Subcutaneous abdominal adipose tissue (tissue), 5 donors: Measurements from ENCODE around the gene GNPTAB.
A peak's percentile ranks its signal among the peaks of the same experiment; 100 is the strongest.
"Not testable (repeated sequence)": the region's sequence is repeated elsewhere in the genome, so short reads cannot be mapped to it uniquely, and the experiment has no call there.

ENCODE experiments used
- H3K27ac ChIP-seq: one replicate; pipeline ENCODE4 v1.7.0; 2013; ENCODE audit warnings: low read depth, mild to moderate bottlenecking, inconsistent platforms, low read length, moderate library complexity
- H3K27me3 ChIP-seq, 5 donors: one replicate each; pipeline ENCODE4 v1.7.0; 2013; ENCODE audit warnings: low read length in 5 of 5, inconsistent platforms in 1 of 5; ENCODE audit not compliant: control insufficient read depth in 5 of 5, insufficient read depth in 4 of 5
- H3K36me3 ChIP-seq, 5 donors: one replicate each; pipeline ENCODE4 v1.7.0; 2013; ENCODE audit warnings: low read length in 5 of 5; ENCODE audit not compliant: control insufficient read depth in 5 of 5, insufficient read depth in 5 of 5
- H3K4me1 ChIP-seq, 5 donors: one replicate each; pipeline ENCODE4 v1.7.0; 2013; ENCODE audit warnings: low read length in 5 of 5, mild to moderate bottlenecking in 3 of 5, moderate library complexity in 1 of 5; ENCODE audit not compliant: control insufficient read depth in 5 of 5, insufficient read depth in 5 of 5
- H3K4me3 ChIP-seq, 5 donors: one replicate each; pipeline ENCODE4 v1.7.0; 2013; ENCODE audit warnings: low read length in 5 of 5, low read depth in 1 of 5
- H3K9ac ChIP-seq, 5 donors: one replicate each; pipeline ENCODE4 v1.7.0; 2013; ENCODE audit warnings: low read length in 5 of 5, mild to moderate bottlenecking in 4 of 5, moderate library complexity in 3 of 5
- H3K9me3 ChIP-seq, 5 donors: one replicate each; pipeline ENCODE4 v1.7.0; 2013; ENCODE audit warnings: low read length in 5 of 5; ENCODE audit not compliant: control insufficient read depth in 5 of 5
- donor health status: healthy.
- donor health status: healthy.
- donor health status: healthy.
- donor health status: healthy.
- donor health status: healthy.

GNPTAB gene

DNA sequence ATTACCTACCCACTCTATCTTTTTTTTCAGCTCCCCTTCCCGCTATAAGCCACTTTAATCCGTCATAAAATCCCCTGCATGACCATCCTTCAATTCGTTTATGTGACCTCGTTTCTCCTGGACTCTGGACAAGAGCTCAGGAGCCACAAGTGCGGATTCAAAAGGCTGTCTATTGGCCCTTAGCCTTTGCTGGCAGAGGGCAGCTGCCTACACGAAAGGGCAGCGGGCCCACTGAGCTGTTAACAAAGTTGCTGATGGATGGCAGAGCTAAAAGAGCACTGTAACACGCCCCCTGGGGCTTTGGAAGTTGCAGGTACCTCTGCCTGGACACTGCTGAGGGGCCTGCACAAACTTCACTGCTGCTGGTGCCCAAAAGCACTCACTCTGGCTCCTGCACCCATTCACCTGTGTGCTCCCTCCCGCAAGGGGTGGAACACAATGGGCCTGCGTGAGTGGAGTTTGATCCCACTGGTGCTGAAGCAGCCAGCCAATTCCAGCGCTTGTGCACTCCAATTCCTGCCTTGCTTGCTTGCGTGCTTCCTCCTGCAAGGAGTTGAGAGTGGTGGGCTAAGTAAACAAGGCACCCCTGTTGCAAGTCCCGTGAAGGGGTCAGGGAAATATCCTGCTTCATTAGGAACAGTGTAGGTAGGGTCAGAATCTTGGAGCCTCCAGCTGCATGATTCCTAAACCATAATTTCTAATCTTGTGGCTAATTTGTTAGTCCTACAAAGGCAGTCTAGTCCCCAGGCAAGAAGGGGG is 36.0 kb upstream of the GNPTAB start:
- H3K4me1 ChIP-seq, result no peaks in the 10 kb centered on the region
- H3K4me3 ChIP-seq, result no peak overlapping the region
- H3K9me3 ChIP-seq, result peaks cover 0 to 6% (median 0%) of the 10 kb centered on the region in 5 donors
- H3K9ac ChIP-seq, result no peak overlapping the region
- H3K27me3 ChIP-seq, result no peaks in the 10 kb centered on the region
- H3K36me3 ChIP-seq, result no peaks in the 10 kb centered on the region
- H3K27ac ChIP-seq, result no peak overlapping the region

DNA sequence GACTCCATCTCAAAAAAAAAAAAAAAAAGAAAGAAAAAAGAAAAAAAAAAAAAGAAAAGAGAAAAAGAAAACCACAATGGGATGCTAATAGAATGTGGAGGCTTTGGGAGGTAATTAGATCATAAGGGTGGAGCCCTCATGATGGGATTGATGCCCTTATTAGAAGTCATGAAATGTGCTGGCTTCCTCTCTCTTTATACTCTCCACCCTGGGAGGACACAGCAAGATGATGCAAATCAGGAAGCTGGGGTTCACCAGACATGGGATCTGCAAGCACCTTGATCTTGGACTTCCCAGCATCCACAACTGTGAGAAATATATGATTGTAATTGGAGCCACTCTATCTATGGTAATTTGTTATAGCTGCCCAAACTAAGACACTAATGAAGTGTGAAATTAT is 33.2 kb upstream of the GNPTAB start:
- H3K27ac ChIP-seq, result no peak overlapping the region

GRCh38 chr12:101862245-101862644 is 31.5 kb upstream of the GNPTAB start:
- H3K27me3 ChIP-seq, result no peaks in the 10 kb centered on the region
- H3K27ac ChIP-seq, result no peak overlapping the region
- H3K4me3 ChIP-seq, result no peak overlapping the region
- peaks cover 0 to 6% (median 0%) of the 10 kb centered on the region in 5 donors for H3K9me3 ChIP-seq
- no peak overlapping the region for H3K9ac ChIP-seq
- no peaks in the 10 kb centered on the region for H3K36me3 ChIP-seq
- peaks cover 0 to 13% (median 11%) of the 10 kb centered on the region in 5 donors for H3K4me1 ChIP-seq

More for the DNA sequence above, 33.2 kb upstream of the GNPTAB start:
- no peaks in the 10 kb centered on the region for H3K36me3 ChIP-seq
- H3K4me1 ChIP-seq, result peaks cover 0 to 8% (median 5%) of the 10 kb centered on the region in 5 donors
- no peak overlapping the region for H3K9ac ChIP-seq
- peaks cover 0 to 6% (median 0%) of the 10 kb centered on the region in 5 donors for H3K9me3 ChIP-seq
- H3K4me3 ChIP-seq, result no peak overlapping the region
- H3K27me3 ChIP-seq, result no peaks in the 10 kb centered on the region

DNA sequence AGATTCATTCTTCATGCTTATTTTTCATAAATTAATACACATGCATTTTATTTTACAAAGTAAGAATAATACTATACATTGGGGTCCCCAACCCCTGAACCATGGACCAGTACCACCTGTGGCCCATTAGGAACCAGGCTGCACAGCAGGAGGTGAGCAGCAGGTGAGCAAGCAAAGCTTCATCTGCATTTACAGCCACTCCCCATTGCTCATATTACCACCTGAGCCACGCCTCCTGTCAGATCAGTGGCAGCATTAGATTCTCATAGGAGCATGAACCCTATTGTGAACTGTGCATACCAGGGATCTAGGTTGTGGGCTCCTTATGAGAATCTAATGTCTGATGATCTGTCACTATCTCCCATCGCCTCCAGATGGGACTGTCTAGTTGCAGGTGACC is 30.9 kb upstream of the GNPTAB start:
- H3K27ac ChIP-seq, H3K9ac ChIP-seq, H3K4me3 ChIP-seq, H3K9me3 ChIP-seq, H3K27me3 ChIP-seq, H3K36me3 ChIP-seq: not testable (repeated sequence)
- peaks cover 0 to 18% (median 16%) of the 10 kb centered on the region in 5 donors for H3K4me1 ChIP-seq

- no peaks in the 10 kb centered on the region for H3K27me3 ChIP-seq
- no peak overlapping the region for H3K9ac ChIP-seq
- no peaks in the 10 kb centered on the region for H3K36me3 ChIP-seq
- no peak overlapping the region for H3K27ac ChIP-seq
- H3K4me1 ChIP-seq, result peaks cover 0 to 28% (median 20%) of the 10 kb centered on the region in 5 donors
- H3K4me3 ChIP-seq, result no peak overlapping the region
- H3K9me3 ChIP-seq, result peaks cover 0 to 4% (median 0%) of the 10 kb centered on the region in 5 donors
Observed at GRCh38 chr12:101859664-101860607, 29.2 kb upstream of the GNPTAB start.

DNA sequence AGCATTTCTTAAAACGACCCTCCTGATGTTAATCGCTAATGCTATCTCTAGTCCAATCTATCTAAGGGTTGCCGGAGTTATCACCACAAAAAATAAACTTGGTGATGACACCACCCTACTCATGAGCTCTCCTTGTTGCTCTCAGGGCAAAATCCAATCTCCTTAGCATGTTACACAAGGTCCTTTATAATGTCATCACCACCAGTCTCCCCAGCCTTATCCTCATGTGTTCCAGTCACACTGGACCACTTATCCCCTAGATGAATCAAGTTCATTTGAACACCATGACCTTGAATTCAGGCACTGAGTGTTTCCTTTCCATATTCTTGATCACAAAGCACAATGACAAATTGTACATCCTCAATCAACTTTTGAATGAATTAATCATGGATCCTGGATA is 27.6 kb upstream of the GNPTAB start:
- no peak overlapping the region for H3K27ac ChIP-seq
- H3K4me3 ChIP-seq, result no peak overlapping the region
- H3K36me3 ChIP-seq, result no peaks in the 10 kb centered on the region
- H3K4me1 ChIP-seq, result peaks cover 0 to 29% (median 22%) of the 10 kb centered on the region in 5 donors
- H3K9me3 ChIP-seq, result no peaks in the 10 kb centered on the region
- no peak overlapping the region for H3K9ac ChIP-seq
- no peaks in the 10 kb centered on the region for H3K27me3 ChIP-seq

DNA sequence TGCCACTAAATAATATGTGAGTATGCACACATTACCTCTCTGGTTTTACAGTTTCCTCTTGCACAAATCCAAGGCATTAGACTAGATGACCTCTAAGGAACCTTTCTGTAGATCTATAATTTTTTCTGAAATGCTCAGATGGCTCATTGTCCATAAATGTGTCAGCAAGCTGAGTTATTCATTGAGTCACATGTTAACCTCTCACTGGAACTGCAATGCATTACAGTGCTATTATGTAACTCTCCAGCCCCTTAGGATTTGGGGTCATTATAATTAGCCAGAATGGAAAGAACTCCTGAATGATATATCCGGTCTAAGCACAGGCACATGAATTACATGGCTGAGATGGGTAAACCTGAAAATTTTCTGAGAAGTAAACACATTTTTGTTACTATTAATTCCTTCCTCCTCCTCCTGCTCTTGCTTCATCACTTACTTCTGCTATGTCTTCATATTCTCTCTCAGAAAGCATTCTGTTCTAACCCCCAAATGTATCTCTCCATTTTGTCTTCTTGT is 26.3 kb upstream of the GNPTAB start:
- Histone ChIP-seq H3K9me3 (no peaks in the 10 kb centered on the region), H3K4me3 (no peak overlapping the region), H3K27me3 (no peaks in the 10 kb centered on the region), H3K36me3 (no peaks in the 10 kb centered on the region), H3K4me1 (peaks cover 0 to 29% (median 22%) of the 10 kb centered on the region in 5 donors), H3K9ac (no peak overlapping the region), H3K27ac (peak overlapping the region; percentile 42)

DNA sequence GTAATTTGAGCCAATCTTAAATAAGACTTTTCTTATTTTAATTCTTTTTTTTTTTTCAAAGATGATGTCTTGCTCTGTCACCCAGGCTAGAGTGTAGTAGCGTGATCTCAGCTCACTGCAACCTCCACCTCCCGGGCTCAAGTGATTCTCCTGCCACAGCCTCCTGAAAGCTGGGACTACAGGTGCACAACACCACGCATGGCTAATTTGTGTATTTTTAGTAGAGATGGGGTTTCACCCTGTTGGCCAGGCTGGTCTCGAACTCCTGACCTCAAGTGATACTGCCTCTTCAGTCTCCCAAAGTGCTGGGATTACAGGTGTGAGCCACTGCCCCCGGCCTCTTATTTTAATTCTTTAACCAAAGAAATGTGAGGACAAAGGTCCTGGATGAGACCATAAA is 25.9 kb upstream of the GNPTAB start:
- not testable (repeated sequence) for H3K4me3 ChIP-seq, H3K9me3 ChIP-seq, H3K9ac ChIP-seq, H3K36me3 ChIP-seq, H3K27me3 ChIP-seq, H3K27ac ChIP-seq
- H3K4me1 ChIP-seq, result peaks cover 0 to 29% (median 22%) of the 10 kb centered on the region in 5 donors

GRCh38 chr12:101855976-101856375 is 25.2 kb upstream of the GNPTAB start:
- Histone ChIP-seq H3K27ac (no peak overlapping the region), H3K4me3 (no peak overlapping the region), H3K4me1 (peaks cover 0 to 29% (median 22%) of the 10 kb centered on the region in 5 donors), H3K27me3 (no peaks in the 10 kb centered on the region), H3K36me3 (no peaks in the 10 kb centered on the region), H3K9ac (no peak overlapping the region), H3K9me3 (no peaks in the 10 kb centered on the region)
